GM12891 (cell line): ENCODE measurements around the gene CCDC30.

Experiments used
- POLR2A ChIP-seq: IDR thresholded peaks from 2 replicates; pipeline ENCODE4 v1.6.1; 2011; ENCODE audit warnings: low read depth, low read length, control low read depth
- POLR2AphosphoS5 ChIP-seq: IDR thresholded peaks from 2 replicates; pipeline ENCODE4 v1.6.1; 2011; ENCODE audit warnings: low read depth, low read length, control low read depth
- POU2F2 ChIP-seq: IDR thresholded peaks from 2 replicates; pipeline ENCODE4 v1.6.1; 2011; ENCODE audit warnings: low read depth, mild to moderate bottlenecking, control low read depth, low read length, moderate library complexity
- SPI1 ChIP-seq: IDR thresholded peaks from 2 replicates; pipeline ENCODE4 v1.6.1; 2011; ENCODE audit warnings: low read depth, low read length, control low read depth

- TF ChIP-seq POLR2A (no peak), POLR2AphosphoS5 (no peak), POU2F2 (no peak), SPI1 (no peak)
These were observed 228.0 kb downstream of the CCDC30 start for GRCh38 chr1:42691157-42691498.
